Endodermal cell (in vitro differentiated cells): ENCODE data around the gene VAPB. TPM values are rescaled to one million over a fixed set of nuclear protein-coding genes. Genes with fewer than 3 reads are reported as not detected.
"Not testable (repeated sequence)": the region's sequence is repeated elsewhere in the genome, so short reads cannot be mapped to it uniquely, and the experiment has no call there.

Source experiments
- DNase-seq: peaks from one replicate; pipeline ENCODE4 v3.0.0-alpha.2; 2017
- H3K27ac ChIP-seq: 2 replicates; pipeline ENCODE4 v1.5.1; 2013; ENCODE audit warnings: mild to moderate bottlenecking, low read depth, low read length, moderate library complexity
- H3K27me3 ChIP-seq: 2 replicates; pipeline ENCODE4 v1.6.1; 2013; ENCODE audit warnings: mild to moderate bottlenecking, low read length, moderate library complexity; ENCODE audit not compliant: insufficient read depth, control insufficient read depth, poor library complexity, severe bottlenecking
- H3K36me3 ChIP-seq: 2 replicates; pipeline ENCODE4 v1.7.0; 2013; ENCODE audit warnings: mild to moderate bottlenecking, low read length, moderate library complexity; ENCODE audit not compliant: control insufficient read depth, insufficient read depth
- H3K4me1 ChIP-seq: one replicate; pipeline ENCODE4 v1.7.0; 2013; ENCODE audit warnings: low read length; ENCODE audit not compliant: control insufficient read depth, insufficient read depth
- H3K4me3 ChIP-seq: 2 replicates; pipeline ENCODE4 v1.5.1; 2013; ENCODE audit warnings: mild to moderate bottlenecking, low read length, moderate library complexity
- H3K9ac ChIP-seq: 2 replicates; pipeline ENCODE4 v1.6.1; 2013; ENCODE audit warnings: mild to moderate bottlenecking, low read length, moderate library complexity; ENCODE audit not compliant: poor library complexity, severe bottlenecking; ENCODE audit errors: extremely low read depth
- H3K9me3 ChIP-seq: 2 replicates; pipeline ENCODE4 v1.6.1; 2013; ENCODE audit warnings: mild to moderate bottlenecking, low read length, moderate library complexity; ENCODE audit not compliant: control insufficient read depth
- H3K27ac Mint-ChIP-seq: 2 replicates; pipeline ENCODE4 v1.8.0; 2020; ENCODE audit warnings: mixed read lengths
- H3K27me3 Mint-ChIP-seq: 2 replicates; pipeline ENCODE4 v1.8.0; 2021; ENCODE audit warnings: mild to moderate bottlenecking, mixed read lengths; ENCODE audit not compliant: insufficient read depth
- H3K36me3 Mint-ChIP-seq: 2 replicates; pipeline ENCODE4 v1.8.0; 2020; ENCODE audit warnings: low read depth, mixed read lengths
- H3K4me1 Mint-ChIP-seq: 2 replicates; pipeline ENCODE4 v1.8.0; 2020; ENCODE audit warnings: mixed read lengths
- H3K4me3 Mint-ChIP-seq: 2 replicates; pipeline ENCODE4 v1.8.0; 2020; ENCODE audit warnings: mild to moderate bottlenecking, moderate library complexity, mixed read lengths
- H3K9me3 Mint-ChIP-seq: 2 replicates; pipeline ENCODE4 v1.8.0; 2020; ENCODE audit warnings: mild to moderate bottlenecking, mixed read lengths
- WGBS, 2 experiments: methylation state at CpG; one replicate each; pipeline versions ENCODE4 v1.1.5 to v1.1.7; 2013; ENCODE audit warnings: missing lambda C conversion rate in 2 of 2, mixed read lengths in 1 of 2; ENCODE audit not compliant: insufficient coverage in 1 of 2, insufficient read length in 1 of 2; 5-methylcytosine and 5-hydroxymethylcytosine counted together
- total RNA-seq, 2 donors: library from RNA; stranded (reverse); fragmentation: NEBNext Ultra II Directional in 1 of 2; extraction: Animal tissue kit (Norgen Biotek cat#: 25700) in 1 of 2; gene quantifications; 2 replicates in 1 of 2; 3 replicates in 1 of 2; pipeline ENCODE4 v1.2.1, GENCODE V29; 2021
- TF ChIP-seq, protein P1 (sequence below): fragments of 200-600 bp; sonication (generic); conservative IDR thresholded peaks from 2 replicates; pipeline ENCODE4 v1.5.0; 2021; ENCODE audit warnings: antibody characterized with exemption, mild to moderate bottlenecking

VAPB gene
- total RNA-seq, 2 donors from 2014 or later, result 47.3 to 47.5 TPM

GRCh38 chr20:58362970-58363369 is 26.1 kb upstream of the VAPB start:
- H3K4me1 ChIP-seq, result no peaks in the 10 kb centered on the region
- no peak overlapping the region for H3K27ac Mint-ChIP-seq
- H3K36me3 ChIP-seq, result peaks cover 77% of the 10 kb centered on the region
- no peaks in the 10 kb centered on the region for H3K4me1 Mint-ChIP-seq
- TF ChIP-seq, protein P1, sequence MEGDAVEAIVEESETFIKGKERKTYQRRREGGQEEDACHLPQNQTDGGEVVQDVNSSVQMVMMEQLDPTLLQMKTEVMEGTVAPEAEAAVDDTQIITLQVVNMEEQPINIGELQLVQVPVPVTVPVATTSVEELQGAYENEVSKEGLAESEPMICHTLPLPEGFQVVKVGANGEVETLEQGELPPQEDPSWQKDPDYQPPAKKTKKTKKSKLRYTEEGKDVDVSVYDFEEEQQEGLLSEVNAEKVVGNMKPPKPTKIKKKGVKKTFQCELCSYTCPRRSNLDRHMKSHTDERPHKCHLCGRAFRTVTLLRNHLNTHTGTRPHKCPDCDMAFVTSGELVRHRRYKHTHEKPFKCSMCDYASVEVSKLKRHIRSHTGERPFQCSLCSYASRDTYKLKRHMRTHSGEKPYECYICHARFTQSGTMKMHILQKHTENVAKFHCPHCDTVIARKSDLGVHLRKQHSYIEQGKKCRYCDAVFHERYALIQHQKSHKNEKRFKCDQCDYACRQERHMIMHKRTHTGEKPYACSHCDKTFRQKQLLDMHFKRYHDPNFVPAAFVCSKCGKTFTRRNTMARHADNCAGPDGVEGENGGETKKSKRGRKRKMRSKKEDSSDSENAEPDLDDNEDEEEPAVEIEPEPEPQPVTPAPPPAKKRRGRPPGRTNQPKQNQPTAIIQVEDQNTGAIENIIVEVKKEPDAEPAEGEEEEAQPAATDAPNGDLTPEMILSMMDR, result no peak
- no peaks in the 10 kb centered on the region for H3K9me3 Mint-ChIP-seq
- H3K36me3 Mint-ChIP-seq, result peaks cover 44% of the 10 kb centered on the region
- no peak overlapping the region for H3K9ac ChIP-seq
- no peaks in the 10 kb centered on the region for H3K9me3 ChIP-seq
- no peak for DNase-seq
- H3K4me3 ChIP-seq, result no peak overlapping the region
- no peak overlapping the region for H3K27ac ChIP-seq
- H3K4me3 Mint-ChIP-seq, result no peak overlapping the region
- no peaks in the 10 kb centered on the region for H3K27me3 Mint-ChIP-seq
- WGBS, 2 experiments, result 89 to 96% methylated on average over 3 to 4 of the region's 4 CpGs
- H3K27me3 ChIP-seq, result no peaks in the 10 kb centered on the region

DNA sequence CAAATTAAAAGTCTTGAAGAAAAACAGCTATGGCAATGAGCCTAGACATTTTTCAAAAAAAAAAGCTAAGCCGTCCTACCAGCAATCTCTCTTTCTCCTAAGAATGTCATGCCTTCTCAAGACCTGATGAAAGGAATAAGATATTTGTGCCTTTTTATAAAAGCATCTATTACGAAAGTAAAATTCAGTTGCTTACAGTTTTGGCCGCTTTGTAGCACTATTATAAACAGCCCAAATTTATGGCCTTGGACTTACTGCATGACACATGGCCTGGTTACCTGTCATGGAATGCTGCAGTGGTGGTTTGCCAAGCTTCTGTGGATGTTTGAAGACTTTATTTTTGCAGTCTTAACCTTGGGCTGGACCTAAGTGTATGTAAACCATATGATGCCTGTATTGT is 22.2 kb upstream of the VAPB start:
- TF ChIP-seq, protein P1, result no peak
- Histone ChIP-seq H3K27ac (no peak overlapping the region), H3K27me3 (no peaks in the 10 kb centered on the region), H3K9ac (no peak overlapping the region), H3K4me1 (no peaks in the 10 kb centered on the region), H3K36me3 (peaks cover 50% of the 10 kb centered on the region), H3K4me3 (no peak overlapping the region), H3K9me3 (no peaks in the 10 kb centered on the region)
- Mint-ChIP-seq H3K9me3 (no peaks in the 10 kb centered on the region), H3K36me3 (peaks cover 24% of the 10 kb centered on the region), H3K4me1 (no peaks in the 10 kb centered on the region), H3K27me3 (no peaks in the 10 kb centered on the region), H3K4me3 (no peak overlapping the region), H3K27ac (no peak overlapping the region)
- no peak for DNase-seq
- WGBS, 2 experiments, result 96 to 100% methylated on average over 1 to 3 of the region's 3 CpGs

DNA sequence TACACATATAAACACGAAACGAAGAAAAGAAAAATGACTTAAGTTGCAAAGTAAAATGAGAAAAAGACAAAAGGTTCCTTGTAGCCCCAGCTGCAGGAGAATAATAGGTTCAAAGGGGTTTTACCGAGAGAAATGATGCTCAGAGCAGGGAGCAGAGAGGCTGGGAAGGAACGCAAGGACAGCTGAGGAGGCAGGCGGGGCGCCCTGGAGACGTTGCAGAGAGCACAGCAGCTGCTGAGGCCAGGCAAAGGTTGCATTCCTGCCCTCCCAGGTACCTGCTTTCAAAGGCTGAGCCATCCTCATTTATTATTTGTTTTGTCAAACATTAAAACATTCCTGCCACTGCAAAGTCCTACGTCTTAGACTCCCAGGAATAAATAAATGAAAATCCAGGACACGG is 16.2 kb upstream of the VAPB start:
- Mint-ChIP-seq H3K4me3 (no peak overlapping the region), H3K36me3 (peaks cover 2% of the 10 kb centered on the region), H3K9me3 (no peaks in the 10 kb centered on the region), H3K27ac (no peak overlapping the region), H3K27me3 (peaks cover 1% of the 10 kb centered on the region), H3K4me1 (peaks cover 20% of the 10 kb centered on the region)
- H3K27me3 ChIP-seq, result no peaks in the 10 kb centered on the region
- WGBS, 2 experiments, result 38 to 69% methylated on average over 4 to 9 of the region's 9 CpGs
- no peak overlapping the region for H3K4me3 ChIP-seq
- H3K4me1 ChIP-seq, result no peaks in the 10 kb centered on the region
- peak overlapping the region; percentile 22 for H3K27ac ChIP-seq
- H3K9me3 ChIP-seq, result no peaks in the 10 kb centered on the region
- peak; percentile 72 for DNase-seq
- TF ChIP-seq, protein P1, result no peak
- peaks cover 6% of the 10 kb centered on the region for H3K36me3 ChIP-seq
- no peak overlapping the region for H3K9ac ChIP-seq

GRCh38 chr20:58373296-58373695 is 15.7 kb upstream of the VAPB start:
- not testable (repeated sequence) for H3K27me3 ChIP-seq, H3K9ac ChIP-seq, H3K27me3 Mint-ChIP-seq, H3K4me3 Mint-ChIP-seq, H3K36me3 ChIP-seq, H3K27ac Mint-ChIP-seq, H3K4me3 ChIP-seq, H3K9me3 ChIP-seq, H3K9me3 Mint-ChIP-seq, H3K36me3 Mint-ChIP-seq, H3K4me1 ChIP-seq, DNase-seq
- peaks cover 20% of the 10 kb centered on the region for H3K4me1 Mint-ChIP-seq
- 96 to 98% methylated on average over 7 to 8 of the region's 8 CpGs for WGBS, 2 experiments
- peak overlapping the region; percentile 22 for H3K27ac ChIP-seq
